ENCODE measurements around the gene RALGAPA2. TPM values are rescaled to one million over a fixed set of nuclear protein-coding genes. Genes with fewer than 3 reads are reported as not detected.

Gene RALGAPA2
- total RNA-seq, 1 experiment from 2014 or later, result 9.8 TPM

GRCh38 chr20:20390393-20390792 lies 322.1 kb downstream of the RALGAPA2 start:
- POLR2A ChIA-PET, result no interaction called here

DNA sequence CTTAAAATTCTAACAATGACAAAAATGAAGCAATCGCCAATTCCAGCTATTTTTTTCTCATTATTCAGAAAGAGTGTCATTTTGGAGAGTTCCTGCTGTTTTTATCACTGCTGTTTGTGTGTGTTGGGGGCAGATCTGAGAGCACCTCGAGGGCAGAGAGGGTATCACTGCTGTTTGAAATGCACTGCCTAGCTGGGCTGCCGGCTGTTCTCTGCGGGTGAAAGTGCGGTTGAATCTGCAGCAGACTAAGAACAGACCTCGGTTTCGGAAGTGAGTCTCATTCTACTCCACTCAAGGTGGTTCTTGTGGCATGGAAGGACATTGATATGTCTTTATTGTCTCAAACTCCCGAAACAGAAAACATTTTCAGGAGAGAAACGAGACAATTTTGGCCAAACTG lies 326.3 kb downstream of the RALGAPA2 start:
- ChIA-PET CTCF (no interaction called here), POLR2A (interaction anchor here (0.8 kb wide), 1 partner anchor 13 kb away, joined by 3 read pairs; no protein-coding TSS in a partner anchor)
- BruUV-seq (replicated peaks), result no TSS peak
- H3K27ac Mint-ChIP-seq (ENCODE audit: low read depth, unreplicated experiment), result no peak overlapping the region
- TF ChIP-seq, protein P1, sequence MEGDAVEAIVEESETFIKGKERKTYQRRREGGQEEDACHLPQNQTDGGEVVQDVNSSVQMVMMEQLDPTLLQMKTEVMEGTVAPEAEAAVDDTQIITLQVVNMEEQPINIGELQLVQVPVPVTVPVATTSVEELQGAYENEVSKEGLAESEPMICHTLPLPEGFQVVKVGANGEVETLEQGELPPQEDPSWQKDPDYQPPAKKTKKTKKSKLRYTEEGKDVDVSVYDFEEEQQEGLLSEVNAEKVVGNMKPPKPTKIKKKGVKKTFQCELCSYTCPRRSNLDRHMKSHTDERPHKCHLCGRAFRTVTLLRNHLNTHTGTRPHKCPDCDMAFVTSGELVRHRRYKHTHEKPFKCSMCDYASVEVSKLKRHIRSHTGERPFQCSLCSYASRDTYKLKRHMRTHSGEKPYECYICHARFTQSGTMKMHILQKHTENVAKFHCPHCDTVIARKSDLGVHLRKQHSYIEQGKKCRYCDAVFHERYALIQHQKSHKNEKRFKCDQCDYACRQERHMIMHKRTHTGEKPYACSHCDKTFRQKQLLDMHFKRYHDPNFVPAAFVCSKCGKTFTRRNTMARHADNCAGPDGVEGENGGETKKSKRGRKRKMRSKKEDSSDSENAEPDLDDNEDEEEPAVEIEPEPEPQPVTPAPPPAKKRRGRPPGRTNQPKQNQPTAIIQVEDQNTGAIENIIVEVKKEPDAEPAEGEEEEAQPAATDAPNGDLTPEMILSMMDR (IDR thresholded peaks at IDR 0.05; ENCODE audit: unreplicated experiment), result no peak
- no peak overlapping the region for H3K4me3 Mint-ChIP-seq (ENCODE audit: unreplicated experiment)
- H3K4me1 Mint-ChIP-seq (ENCODE audit: insufficient read depth, unreplicated experiment), result no peaks in the 10 kb centered on the region
- H3K9me3 Mint-ChIP-seq (ENCODE audit: unreplicated experiment), result no peaks in the 10 kb centered on the region
- no peaks in the 10 kb centered on the region for H3K27me3 Mint-ChIP-seq (ENCODE audit: insufficient read depth, unreplicated experiment)
- intact Hi-C loops (cut with micrococcal nuclease), result no loop called here
- H3K36me3 Mint-ChIP-seq (ENCODE audit: insufficient read depth, unreplicated experiment), result no peaks in the 10 kb centered on the region
- no peak for DNase-seq (ENCODE audit: unreplicated experiment)

More at GRCh38 chr20:20390393-20390792, 322.1 kb downstream of the RALGAPA2 start:
- no TSS peak for BruUV-seq (replicated peaks)
- H3K4me1 Mint-ChIP-seq (ENCODE audit: insufficient read depth, unreplicated experiment), result no peaks in the 10 kb centered on the region
- CTCF ChIA-PET, result no interaction called here
- peaks cover 6% of the 10 kb centered on the region for H3K36me3 Mint-ChIP-seq (ENCODE audit: insufficient read depth, unreplicated experiment)
- intact Hi-C loops (cut with micrococcal nuclease), result no loop called here
- no peak for DNase-seq (ENCODE audit: unreplicated experiment)
- TF ChIP-seq, protein P1 (IDR thresholded peaks at IDR 0.05; ENCODE audit: unreplicated experiment), result no peak
- H3K27me3 Mint-ChIP-seq (ENCODE audit: insufficient read depth, unreplicated experiment), result no peaks in the 10 kb centered on the region
- H3K4me3 Mint-ChIP-seq (ENCODE audit: unreplicated experiment), result no peak overlapping the region
- H3K27ac Mint-ChIP-seq (ENCODE audit: low read depth, unreplicated experiment), result no peak overlapping the region
- no peaks in the 10 kb centered on the region for H3K9me3 Mint-ChIP-seq (ENCODE audit: unreplicated experiment)

DNA sequence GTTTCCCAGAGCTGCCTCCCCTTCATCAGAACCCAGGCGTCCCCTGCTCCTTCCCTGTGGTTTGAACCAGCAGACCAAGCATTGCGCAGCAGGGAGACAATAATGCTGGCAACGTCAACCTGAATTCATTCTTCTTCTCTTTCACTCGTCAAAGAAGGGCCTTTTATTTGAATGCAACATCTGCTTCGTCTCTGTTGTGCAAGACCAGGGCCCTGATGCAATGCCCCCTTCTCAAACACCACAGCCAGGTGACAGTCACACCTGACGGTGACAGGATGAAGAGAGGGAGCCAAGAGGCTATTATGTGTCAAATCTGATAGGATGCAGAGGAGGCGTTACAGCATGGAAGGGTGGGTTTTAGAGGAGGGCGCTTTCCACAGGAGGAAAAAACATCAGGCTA lies 336.6 kb downstream of the RALGAPA2 start:
- DNase-seq (ENCODE audit: unreplicated experiment), result no peak
- no TSS peak for BruUV-seq (replicated peaks)
- H3K4me3 Mint-ChIP-seq (ENCODE audit: unreplicated experiment), result no peak overlapping the region
- ChIA-PET POLR2A (no interaction called here), CTCF (interaction anchor here (1.1 kb wide), 1 partner anchor 16 kb away, joined by 3 read pairs; no protein-coding TSS in a partner anchor)
- no peaks in the 10 kb centered on the region for H3K27me3 Mint-ChIP-seq (ENCODE audit: insufficient read depth, unreplicated experiment)
- peaks cover 9% of the 10 kb centered on the region for H3K4me1 Mint-ChIP-seq (ENCODE audit: insufficient read depth, unreplicated experiment)
- intact Hi-C loops (cut with micrococcal nuclease), result no loop called here
- no peaks in the 10 kb centered on the region for H3K36me3 Mint-ChIP-seq (ENCODE audit: insufficient read depth, unreplicated experiment)
- H3K9me3 Mint-ChIP-seq (ENCODE audit: unreplicated experiment), result no peaks in the 10 kb centered on the region
- TF ChIP-seq, protein P1 (IDR thresholded peaks at IDR 0.05; ENCODE audit: unreplicated experiment), result no peak
- no peak overlapping the region for H3K27ac Mint-ChIP-seq (ENCODE audit: low read depth, unreplicated experiment)

GRCh38 chr20:20373091-20373571 lies 339.3 kb downstream of the RALGAPA2 start:
- ChIA-PET POLR2A (interaction anchor here (0.7 kb wide), 2 partner anchors 13 to 148 kb away, joined by 3 to 4 read pairs; no protein-coding TSS in a partner anchor), CTCF (interaction anchor here (0.6 to 1.3 kb wide), 8 partner anchors 9 to 221 kb away, joined by 3 to 4 read pairs (median 3); no protein-coding TSS in a partner anchor)
- TF ChIP-seq, protein P1 (IDR thresholded peaks at IDR 0.05; ENCODE audit: unreplicated experiment), result no peak
- intact Hi-C loops (cut with micrococcal nuclease), result no loop called here
- no peak overlapping the region for H3K4me3 Mint-ChIP-seq (ENCODE audit: unreplicated experiment)
- no peak overlapping the region for H3K27ac Mint-ChIP-seq (ENCODE audit: low read depth, unreplicated experiment)
- BruUV-seq (replicated peaks), result no TSS peak
- no peaks in the 10 kb centered on the region for H3K36me3 Mint-ChIP-seq (ENCODE audit: insufficient read depth, unreplicated experiment)
- peaks cover 9% of the 10 kb centered on the region for H3K4me1 Mint-ChIP-seq (ENCODE audit: insufficient read depth, unreplicated experiment)
- peak; percentile 64 for DNase-seq (ENCODE audit: unreplicated experiment)
- H3K9me3 Mint-ChIP-seq (ENCODE audit: unreplicated experiment), result no peaks in the 10 kb centered on the region
- H3K27me3 Mint-ChIP-seq (ENCODE audit: insufficient read depth, unreplicated experiment), result peaks cover 12% of the 10 kb centered on the region

Measured in MCF 10A (cell line).